Right ventricle myocardium inferior (tissue), 1 donor: ENCODE results near the gene LST1. TPM values are rescaled to one million over a fixed set of nuclear protein-coding genes. Genes with fewer than 3 reads are reported as not detected.
A peak's percentile ranks its signal among the peaks of the same experiment; 100 is the strongest.

ENCODE experiments used
- ATAC-seq: fragments of 200-7000 bp; cut with Tn5 transposase; one replicate; pipeline ENCODE4 v1.9.1; 2020; ENCODE audit warnings: mild to moderate bottlenecking, moderate library complexity
- DNase-seq: peaks from one replicate; pipeline ENCODE4 v3.0.0; 2021; ENCODE audit errors: missing footprints
- intact Hi-C: fragments of 100-400 bp; cut with DNase I; formaldehyde crosslinking; loops from one replicate; pipeline ENCODE4 v1.11.0; 2022
- total RNA-seq: library from RNA; stranded (reverse); fragmentation: NEBNext Ultra II Directional; extraction: Animal tissue kit (Norgen Biotek cat#: 25700); gene quantifications from one replicate; pipeline ENCODE4 v1.2.1, GENCODE V29; 2021
- donor health status: DM: no; HTN: yes; CAD: no; lungs with severe emphysema.

Gene LST1
- total RNA-seq, 1 donor from 2014 or later: 9.0 TPM

GRCh38 chr6:31558631-31559500 lies 27.2 kb upstream of the LST1 start:
- intact Hi-C loops: no loop called here
- DNase-seq: no peak
- peak; percentile 54 for ATAC-seq

GRCh38 chr6:31559606-31559957 lies 26.5 kb upstream of the LST1 start:
- ATAC-seq: no peak
- intact Hi-C loops: no loop called here
- DNase-seq: no peak

- DNase-seq (no peak), ATAC-seq (peak; percentile 74)
- intact Hi-C loops: loop anchor here (2.0 kb wide), 1 partner anchor 21 kb away; no protein-coding TSS in a partner anchor
Measured at GRCh38 chr6:31559958-31560696, 25.9 kb upstream of the LST1 start.

DNA sequence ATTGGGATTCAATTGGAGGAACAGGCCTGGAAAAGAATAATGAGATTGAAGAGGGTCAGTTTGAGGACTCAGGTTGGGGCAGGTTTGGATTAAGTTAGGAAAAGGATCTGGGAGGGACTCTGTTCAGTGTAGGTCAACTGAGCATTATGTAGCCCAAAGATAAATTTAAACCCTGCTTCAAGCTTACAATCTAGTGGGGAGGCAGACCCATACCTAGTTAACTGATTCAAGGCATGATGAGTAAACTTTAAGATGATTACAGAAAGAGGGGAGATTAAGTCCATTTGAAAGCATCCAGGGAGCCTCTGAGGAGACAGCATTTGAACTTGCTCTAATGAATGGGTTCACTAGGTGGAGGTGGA lies 25.4 kb upstream of the LST1 start:
- intact Hi-C loops: loop anchor here (2.0 kb wide), 1 partner anchor 20 kb away; no protein-coding TSS in a partner anchor
- DNase-seq: no peak
- ATAC-seq: no peak

- intact Hi-C loops: no loop called here
- no peak for DNase-seq
- ATAC-seq: no peak
Measured at GRCh38 chr6:31567531-31568370, 18.3 kb upstream of the LST1 start.

GRCh38 chr6:31568537-31568961 lies 17.5 kb upstream of the LST1 start:
- intact Hi-C loops: no loop called here
- no peak for DNase-seq
- ATAC-seq: no peak

- intact Hi-C loops: no loop called here
- no peak for ATAC-seq
- no peak for DNase-seq
Measured at GRCh38 chr6:31569861-31570536, 16.1 kb upstream of the LST1 start.

DNA sequence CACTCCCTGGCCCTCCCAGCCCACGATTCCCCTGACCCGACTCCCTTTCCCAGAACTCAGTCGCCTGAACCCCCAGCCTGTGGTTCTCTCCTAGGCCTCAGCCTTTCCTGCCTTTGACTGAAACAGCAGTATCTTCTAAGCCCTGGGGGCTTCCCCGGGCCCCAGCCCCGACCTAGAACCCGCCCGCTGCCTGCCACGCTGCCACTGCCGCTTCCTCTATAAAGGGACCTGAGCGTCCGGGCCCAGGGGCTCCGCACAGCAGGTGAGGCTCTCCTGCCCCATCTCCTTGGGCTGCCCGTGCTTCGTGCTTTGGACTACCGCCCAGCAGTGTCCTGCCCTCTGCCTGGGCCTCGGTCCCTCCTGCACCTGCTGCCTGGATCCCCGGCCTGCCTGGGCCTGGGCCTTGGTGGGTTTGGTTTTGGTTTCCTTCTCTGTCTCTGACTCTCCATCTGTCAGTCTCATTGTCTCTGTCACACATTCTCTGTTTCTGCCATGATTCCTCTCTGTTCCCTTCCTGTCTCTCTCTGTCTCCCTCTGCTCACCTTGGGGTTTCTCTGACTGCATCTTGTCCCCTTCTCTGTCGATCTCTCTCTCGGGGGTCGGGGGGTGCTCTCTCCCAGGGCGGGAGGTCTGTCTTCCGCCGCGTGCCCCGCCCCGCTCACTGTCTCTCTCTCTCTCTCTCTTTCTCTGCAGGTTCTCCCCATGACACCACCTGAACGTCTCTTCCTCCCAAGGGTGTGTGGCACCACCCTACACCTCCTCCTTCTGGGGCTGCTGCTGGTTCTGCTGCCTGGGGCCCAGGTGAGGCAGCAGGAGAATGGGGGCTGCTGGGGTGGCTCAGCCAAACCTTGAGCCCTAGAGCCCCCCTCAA lies 13.8 kb upstream of the LST1 start, which contains the start of gene LTA:
Gene LTA (plus strand): TSS at position 249 of the 871 bp plus-strand sequence. CDS start 454 bp downstream, at position 703.
- no peak for ATAC-seq
- DNase-seq: no peak
- intact Hi-C loops: no loop called here

- no peak for ATAC-seq
- intact Hi-C loops: no loop called here
- DNase-seq: no peak
Measured at GRCh38 chr6:31573239-31574105, 12.6 kb upstream of the LST1 start.

DNA sequence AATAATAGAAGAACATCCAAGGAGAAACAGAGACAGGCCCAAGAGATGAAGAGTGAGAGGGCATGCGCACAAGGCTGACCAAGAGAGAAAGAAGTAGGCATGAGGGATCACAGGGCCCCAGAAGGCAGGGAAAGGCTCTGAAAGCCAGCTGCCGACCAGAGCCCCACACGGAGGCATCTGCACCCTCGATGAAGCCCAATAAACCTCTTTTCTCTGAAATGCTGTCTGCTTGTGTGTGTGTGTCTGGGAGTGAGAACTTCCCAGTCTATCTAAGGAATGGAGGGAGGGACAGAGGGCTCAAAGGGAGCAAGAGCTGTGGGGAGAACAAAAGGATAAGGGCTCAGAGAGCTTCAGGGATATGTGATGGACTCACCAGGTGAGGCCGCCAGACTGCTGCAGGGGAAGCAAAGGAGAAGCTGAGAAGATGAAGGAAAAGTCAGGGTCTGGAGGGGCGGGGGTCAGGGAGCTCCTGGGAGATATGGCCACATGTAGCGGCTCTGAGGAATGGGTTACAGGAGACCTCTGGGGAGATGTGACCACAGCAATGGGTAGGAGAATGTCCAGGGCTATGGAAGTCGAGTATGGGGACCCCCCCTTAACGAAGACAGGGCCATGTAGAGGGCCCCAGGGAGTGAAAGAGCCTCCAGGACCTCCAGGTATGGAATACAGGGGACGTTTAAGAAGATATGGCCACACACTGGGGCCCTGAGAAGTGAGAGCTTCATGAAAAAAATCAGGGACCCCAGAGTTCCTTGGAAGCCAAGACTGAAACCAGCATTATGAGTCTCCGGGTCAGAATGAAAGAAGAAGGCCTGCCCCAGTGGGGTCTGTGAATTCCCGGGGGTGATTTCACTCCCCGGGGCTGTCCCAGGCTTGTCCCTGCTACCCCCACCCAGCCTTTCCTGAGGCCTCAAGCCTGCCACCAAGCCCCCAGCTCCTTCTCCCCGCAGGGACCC lies 11.7 kb upstream of the LST1 start:
- intact Hi-C loops: no loop called here

GRCh38 chr6:31575335-31575901 lies 10.7 kb upstream of the LST1 start, which contains the start of gene TNF:
TSS of gene TNF (plus strand) at chr6:31575565. CDS start at chr6:31575742, 177 bp downstream.
- intact Hi-C loops: no loop called here
- ATAC-seq (peak; percentile 32), DNase-seq (no peak)

More for the DNA sequence above, 11.7 kb upstream of the LST1 start:
- DNase-seq (no peak), ATAC-seq (no peak)

DNA sequence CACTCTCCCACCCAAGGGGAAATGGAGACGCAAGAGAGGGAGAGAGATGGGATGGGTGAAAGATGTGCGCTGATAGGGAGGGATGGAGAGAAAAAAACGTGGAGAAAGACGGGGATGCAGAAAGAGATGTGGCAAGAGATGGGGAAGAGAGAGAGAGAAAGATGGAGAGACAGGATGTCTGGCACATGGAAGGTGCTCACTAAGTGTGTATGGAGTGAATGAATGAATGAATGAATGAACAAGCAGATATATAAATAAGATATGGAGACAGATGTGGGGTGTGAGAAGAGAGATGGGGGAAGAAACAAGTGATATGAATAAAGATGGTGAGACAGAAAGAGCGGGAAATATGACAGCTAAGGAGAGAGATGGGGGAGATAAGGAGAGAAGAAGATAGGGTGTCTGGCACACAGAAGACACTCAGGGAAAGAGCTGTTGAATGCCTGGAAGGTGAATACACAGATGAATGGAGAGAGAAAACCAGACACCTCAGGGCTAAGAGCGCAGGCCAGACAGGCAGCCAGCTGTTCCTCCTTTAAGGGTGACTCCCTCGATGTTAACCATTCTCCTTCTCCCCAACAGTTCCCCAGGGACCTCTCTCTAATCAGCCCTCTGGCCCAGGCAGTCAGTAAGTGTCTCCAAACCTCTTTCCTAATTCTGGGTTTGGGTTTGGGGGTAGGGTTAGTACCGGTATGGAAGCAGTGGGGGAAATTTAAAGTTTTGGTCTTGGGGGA lies 10.0 kb upstream of the LST1 start:
- ATAC-seq (no peak), DNase-seq (no peak)
- intact Hi-C loops: no loop called here

GRCh38 chr6:31576897-31577578 lies 9.0 kb upstream of the LST1 start:
- no peak for DNase-seq
- intact Hi-C loops: no loop called here
- no peak for ATAC-seq

GRCh38 chr6:31577579-31577966 lies 8.5 kb upstream of the LST1 start:
- ATAC-seq (no peak), DNase-seq (no peak)
- intact Hi-C loops: no loop called here
